ENCODE data around the gene CAPG. TPM values are rescaled to one million over a fixed set of nuclear protein-coding genes. Genes with fewer than 3 reads are reported as not detected.

The CAPG gene
- total RNA-seq, 1 donor from 2014 or later = 419 TPM

DNA sequence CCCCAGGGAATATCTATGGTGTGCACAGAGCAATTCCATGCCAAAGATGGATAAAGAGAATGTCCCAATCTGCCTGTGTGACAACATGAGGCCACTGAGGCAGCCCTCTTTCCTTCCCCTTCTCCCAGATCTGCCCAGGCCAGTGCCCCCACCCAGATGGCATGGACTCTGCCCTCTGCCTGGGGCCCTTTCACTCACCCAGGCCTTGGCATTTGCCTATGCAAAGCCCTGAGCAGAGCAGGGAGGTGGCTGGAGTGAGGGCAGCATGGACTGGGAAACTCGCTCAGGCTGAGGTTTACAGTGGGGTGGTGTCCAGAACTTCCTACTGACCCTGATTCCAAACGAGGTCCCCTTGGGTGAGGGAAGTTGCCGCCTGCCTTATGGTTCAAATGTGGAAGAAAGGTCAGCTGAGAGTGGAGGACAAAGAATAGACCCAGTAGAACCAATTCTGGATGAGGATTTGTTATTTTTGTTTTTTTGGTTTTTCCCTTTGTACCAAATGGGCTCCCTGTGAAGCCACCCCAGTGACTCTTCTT lies 17.2 kb upstream of the CAPG start:
- no peaks in the 10 kb centered on the region for H3K36me3 ChIP-seq
- TF ChIP-seq, protein P1, sequence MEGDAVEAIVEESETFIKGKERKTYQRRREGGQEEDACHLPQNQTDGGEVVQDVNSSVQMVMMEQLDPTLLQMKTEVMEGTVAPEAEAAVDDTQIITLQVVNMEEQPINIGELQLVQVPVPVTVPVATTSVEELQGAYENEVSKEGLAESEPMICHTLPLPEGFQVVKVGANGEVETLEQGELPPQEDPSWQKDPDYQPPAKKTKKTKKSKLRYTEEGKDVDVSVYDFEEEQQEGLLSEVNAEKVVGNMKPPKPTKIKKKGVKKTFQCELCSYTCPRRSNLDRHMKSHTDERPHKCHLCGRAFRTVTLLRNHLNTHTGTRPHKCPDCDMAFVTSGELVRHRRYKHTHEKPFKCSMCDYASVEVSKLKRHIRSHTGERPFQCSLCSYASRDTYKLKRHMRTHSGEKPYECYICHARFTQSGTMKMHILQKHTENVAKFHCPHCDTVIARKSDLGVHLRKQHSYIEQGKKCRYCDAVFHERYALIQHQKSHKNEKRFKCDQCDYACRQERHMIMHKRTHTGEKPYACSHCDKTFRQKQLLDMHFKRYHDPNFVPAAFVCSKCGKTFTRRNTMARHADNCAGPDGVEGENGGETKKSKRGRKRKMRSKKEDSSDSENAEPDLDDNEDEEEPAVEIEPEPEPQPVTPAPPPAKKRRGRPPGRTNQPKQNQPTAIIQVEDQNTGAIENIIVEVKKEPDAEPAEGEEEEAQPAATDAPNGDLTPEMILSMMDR (IDR thresholded peaks at IDR 0.05) = no peak
- DNase-seq = no peak
- no peak overlapping the region for H3K27ac ChIP-seq
- intact Hi-C loops (cut with DNase I) = no loop called here
- H3K9me3 ChIP-seq = no peaks in the 10 kb centered on the region
- H3K27me3 ChIP-seq = no peaks in the 10 kb centered on the region
- H3K4me3 ChIP-seq = no peak overlapping the region
- ATAC-seq = peak; percentile 9
- H3K4me1 ChIP-seq = no peaks in the 10 kb centered on the region

DNA sequence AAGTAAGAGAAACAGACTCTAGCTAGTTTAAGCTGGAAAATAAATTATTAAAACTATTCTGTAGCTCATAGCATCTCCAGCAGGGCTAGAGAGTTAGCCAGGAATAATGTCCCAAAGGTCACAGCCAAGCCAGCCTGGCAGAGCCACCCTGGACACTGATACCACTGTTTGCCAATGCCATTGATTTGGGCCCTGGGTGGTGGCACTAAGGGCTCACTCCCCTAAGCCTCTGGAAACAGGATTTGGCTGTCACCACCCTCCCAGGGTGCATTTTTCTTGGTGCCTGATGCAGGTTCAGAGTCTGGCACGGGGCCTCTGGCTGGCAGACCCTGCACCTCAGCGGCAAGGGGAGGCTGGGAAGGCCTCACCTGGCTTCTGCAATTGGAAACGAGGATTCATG lies 15.4 kb upstream of the CAPG start:
- ATAC-seq (no peak), DNase-seq (no peak)
- no peak overlapping the region for H3K27ac ChIP-seq
- TF ChIP-seq, protein P1 (IDR thresholded peaks at IDR 0.05) = no peak
- H3K9me3 ChIP-seq = no peaks in the 10 kb centered on the region
- H3K4me1 ChIP-seq = peaks cover 10% of the 10 kb centered on the region
- H3K27me3 ChIP-seq = no peaks in the 10 kb centered on the region
- no peaks in the 10 kb centered on the region for H3K36me3 ChIP-seq
- intact Hi-C loops (cut with DNase I) = no loop called here
- no peak overlapping the region for H3K4me3 ChIP-seq

DNA sequence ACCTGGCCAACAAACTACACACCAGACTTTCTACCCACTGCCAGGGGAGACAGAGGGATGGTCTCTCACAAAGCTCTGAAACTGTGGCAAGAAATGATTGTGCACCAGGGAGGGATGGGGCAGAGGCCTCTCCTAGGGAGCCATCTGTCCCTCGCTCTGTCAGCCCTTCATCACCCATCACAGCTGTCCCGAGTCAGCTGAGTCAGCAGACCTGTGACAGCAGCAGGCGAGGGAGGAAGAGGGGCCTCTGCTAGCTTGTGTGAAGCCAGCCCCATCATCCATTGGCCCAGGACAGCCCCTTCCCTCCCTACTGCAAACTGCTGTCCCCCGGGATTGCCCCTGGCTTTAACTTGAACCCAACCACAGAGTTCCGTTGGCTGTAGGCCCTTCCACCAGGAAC lies 13.4 kb upstream of the CAPG start:
- Histone ChIP-seq H3K4me3 (no peak overlapping the region), H3K27ac (no peak overlapping the region), H3K4me1 (peaks cover 24% of the 10 kb centered on the region), H3K36me3 (no peaks in the 10 kb centered on the region), H3K9me3 (no peaks in the 10 kb centered on the region), H3K27me3 (no peaks in the 10 kb centered on the region)
- intact Hi-C loops (cut with DNase I) = no loop called here
- ATAC-seq (no peak), DNase-seq (no peak)
- TF ChIP-seq, protein P1 (IDR thresholded peaks at IDR 0.05) = no peak

DNA sequence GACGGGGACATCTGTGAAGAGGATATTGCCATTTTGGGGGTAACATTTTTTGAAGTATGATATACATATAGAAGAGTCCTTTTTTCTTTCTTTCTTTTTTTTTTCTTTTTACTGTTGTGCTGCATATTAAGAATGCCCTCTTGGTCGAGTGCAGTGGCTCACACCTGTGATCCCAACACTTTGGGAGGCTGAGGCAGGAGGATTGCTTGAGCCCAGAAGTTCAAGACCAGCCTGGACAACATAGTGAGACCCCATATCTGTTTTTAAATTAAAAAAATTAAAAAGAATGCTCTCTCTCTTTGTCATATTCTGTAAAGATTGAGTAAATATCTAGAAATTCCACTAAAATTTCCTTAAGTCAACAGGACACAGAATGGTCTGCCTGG lies 11.9 kb upstream of the CAPG start:
- H3K27me3 ChIP-seq = no peaks in the 10 kb centered on the region
- TF ChIP-seq, protein P1 (IDR thresholded peaks at IDR 0.05) = no peak
- no peaks in the 10 kb centered on the region for H3K36me3 ChIP-seq
- no peaks in the 10 kb centered on the region for H3K9me3 ChIP-seq
- DNase-seq (no peak), ATAC-seq (no peak)
- H3K4me1 ChIP-seq = peaks cover 31% of the 10 kb centered on the region
- intact Hi-C loops (cut with DNase I) = no loop called here
- H3K27ac ChIP-seq = peak overlapping the region; percentile 96
- no peak overlapping the region for H3K4me3 ChIP-seq

DNA sequence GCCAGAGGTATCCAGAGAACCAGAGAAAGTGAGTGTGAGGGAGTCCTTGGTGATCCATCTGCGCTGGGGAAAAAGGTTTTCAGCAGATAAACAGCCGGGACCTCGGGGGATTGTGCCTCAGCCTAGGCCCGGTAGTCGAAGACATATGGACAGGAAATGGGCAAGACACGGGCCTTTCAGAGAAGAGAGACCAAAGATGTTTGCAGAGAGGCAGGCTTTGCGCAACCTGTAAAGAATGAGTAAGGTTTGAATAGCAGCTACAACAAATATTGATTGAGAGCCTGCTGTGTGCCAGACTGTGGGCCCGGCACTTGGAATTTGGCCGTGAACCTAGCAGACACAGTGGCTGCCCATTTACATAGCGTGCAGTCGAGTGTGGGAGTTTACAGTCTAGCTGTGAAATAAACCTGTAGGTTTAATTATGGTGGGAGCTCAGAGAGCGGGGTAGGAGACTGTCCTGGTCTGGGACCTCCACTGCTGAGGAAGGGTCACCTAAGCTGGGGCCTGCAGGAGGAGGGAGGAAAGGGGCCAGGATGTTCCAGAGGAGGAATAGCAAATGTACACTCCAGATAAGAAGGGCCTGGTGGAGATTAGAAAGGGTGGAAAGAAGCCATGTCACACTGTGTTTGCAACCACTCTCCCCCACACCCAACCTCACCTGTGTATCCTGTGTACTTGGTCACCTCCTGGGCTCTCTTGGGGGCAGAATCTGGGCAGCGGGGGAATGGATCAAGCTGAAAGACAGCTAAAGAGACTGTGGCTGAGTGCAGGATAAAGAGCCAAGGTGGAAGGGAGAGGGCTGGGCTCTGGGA lies 11.3 kb upstream of the CAPG start:
- no peaks in the 10 kb centered on the region for H3K9me3 ChIP-seq
- peak; percentile 54 for ATAC-seq
- no peaks in the 10 kb centered on the region for H3K27me3 ChIP-seq
- intact Hi-C loops (cut with DNase I) = loop anchor here (2.0 kb wide), 1 partner anchor 125 kb away; no protein-coding TSS in a partner anchor
- DNase-seq = peak; percentile 85
- TF ChIP-seq, protein P1 (IDR thresholded peaks at IDR 0.05) = no peak
- no peak overlapping the region for H3K4me3 ChIP-seq
- H3K4me1 ChIP-seq = peaks cover 31% of the 10 kb centered on the region
- no peaks in the 10 kb centered on the region for H3K36me3 ChIP-seq
- H3K27ac ChIP-seq = peak overlapping the region; percentile 96

All from upper lobe of right lung (tissue), 1 donor.